Glutamatergic neuron (in vitro differentiated cells): ENCODE results near the gene RASGRP3. TPM values are rescaled to one million over a fixed set of nuclear protein-coding genes. Genes with fewer than 3 reads are reported as not detected.

ENCODE experiments used
- DNase-seq: peaks from one replicate; pipeline ENCODE4 v3.0.0; 2022
- H3K27ac Mint-ChIP-seq: one replicate; pipeline ENCODE4 v1.8.0; 2020; ENCODE audit warnings: mild to moderate bottlenecking, mixed read lengths, inconsistent platforms; ENCODE audit not compliant: unreplicated experiment
- H3K27me3 Mint-ChIP-seq: one replicate; pipeline ENCODE4 v1.8.0; 2020; ENCODE audit warnings: mild to moderate bottlenecking, moderate library complexity, mixed read lengths, inconsistent platforms; ENCODE audit not compliant: unreplicated experiment
- H3K36me3 Mint-ChIP-seq: one replicate; pipeline ENCODE4 v1.8.0; 2020; ENCODE audit warnings: mild to moderate bottlenecking, mixed read lengths, inconsistent platforms; ENCODE audit not compliant: unreplicated experiment
- H3K4me1 Mint-ChIP-seq: one replicate; pipeline ENCODE4 v1.8.0; 2020; ENCODE audit warnings: mild to moderate bottlenecking, low read depth, mixed read lengths, inconsistent platforms; ENCODE audit not compliant: unreplicated experiment
- H3K4me3 Mint-ChIP-seq: one replicate; pipeline ENCODE4 v1.8.0; 2020; ENCODE audit warnings: mild to moderate bottlenecking, mixed read lengths, inconsistent platforms; ENCODE audit not compliant: unreplicated experiment
- H3K9me3 Mint-ChIP-seq: one replicate; pipeline ENCODE4 v1.8.0; 2020; ENCODE audit warnings: mild to moderate bottlenecking, moderate library complexity, mixed read lengths, inconsistent platforms; ENCODE audit not compliant: unreplicated experiment
- CTCF ChIP-seq: fragments of 200-600 bp; sonication (generic); IDR thresholded peaks from one replicate; pipeline ENCODE4 v1.5.0; 2021; ENCODE audit not compliant: partially characterized antibody, unreplicated experiment
- total RNA-seq: library from RNA; stranded (reverse); fragmentation: NEBNext Ultra II Directional; extraction: Animal tissue kit (Norgen Biotek cat#: 25700); gene quantifications from one replicate; pipeline ENCODE4 v1.2.1, GENCODE V29; 2021; ENCODE audit not compliant: unreplicated experiment

The RASGRP3 gene
- total RNA-seq, 1 donor from 2014 or later = not detected

GRCh38 chr2:33477473-33478468 lies 1.3 kb downstream of the RASGRP3 start:
- Mint-ChIP-seq H3K27me3 (no peaks in the 10 kb centered on the region), H3K4me3 (no peak overlapping the region), H3K4me1 (peaks cover 8% of the 10 kb centered on the region), H3K36me3 (peaks cover 5% of the 10 kb centered on the region), H3K9me3 (peaks cover 5% of the 10 kb centered on the region), H3K27ac (no peak overlapping the region)
- TF ChIP-seq CTCF = no peak
- no peak for DNase-seq

- H3K4me3 Mint-ChIP-seq = no peak overlapping the region
- DNase-seq = no peak
- H3K9me3 Mint-ChIP-seq = peaks cover 2% of the 10 kb centered on the region
- no peaks in the 10 kb centered on the region for H3K27me3 Mint-ChIP-seq
- no peak overlapping the region for H3K27ac Mint-ChIP-seq
- peaks cover 8% of the 10 kb centered on the region for H3K4me1 Mint-ChIP-seq
- TF ChIP-seq CTCF = no peak
- H3K36me3 Mint-ChIP-seq = no peaks in the 10 kb centered on the region
Measured at GRCh38 chr2:33478968-33479731, 2.7 kb downstream of the RASGRP3 start.

- H3K27ac Mint-ChIP-seq = no peak overlapping the region
- H3K36me3 Mint-ChIP-seq = peaks cover 4% of the 10 kb centered on the region
- no peaks in the 10 kb centered on the region for H3K27me3 Mint-ChIP-seq
- no peak overlapping the region for H3K4me3 Mint-ChIP-seq
- H3K4me1 Mint-ChIP-seq = no peaks in the 10 kb centered on the region
- DNase-seq = no peak
- H3K9me3 Mint-ChIP-seq = no peaks in the 10 kb centered on the region
- no peak for TF ChIP-seq CTCF
Measured at GRCh38 chr2:33482518-33482917, 6.1 kb downstream of the RASGRP3 start.

GRCh38 chr2:33484042-33484621 lies 7.7 kb downstream of the RASGRP3 start:
- H3K27me3 Mint-ChIP-seq = no peaks in the 10 kb centered on the region
- H3K4me1 Mint-ChIP-seq = no peaks in the 10 kb centered on the region
- H3K4me3 Mint-ChIP-seq = no peak overlapping the region
- no peak overlapping the region for H3K27ac Mint-ChIP-seq
- no peak for TF ChIP-seq CTCF
- H3K9me3 Mint-ChIP-seq = no peaks in the 10 kb centered on the region
- peaks cover 4% of the 10 kb centered on the region for H3K36me3 Mint-ChIP-seq
- DNase-seq = no peak
